SK-N-SH (cell line): ENCODE data around the gene ZNF141.

ENCODE experiments used
- CHD2 ChIP-seq: fragments of 150-350 bp; IDR thresholded peaks from 2 replicates; pipeline ENCODE4 v1.6.1; 2018; ENCODE audit warnings: low read length; ENCODE audit not compliant: partially characterized antibody
- EP300 ChIP-seq, 2 experiments: IDR thresholded peaks; 2 replicates each; pipeline versions ENCODE4 v1.4.0 to v1.6.1; 2012; ENCODE audit warnings: borderline replicate concordance in 1 of 2, low read depth in 1 of 2, low read length in 1 of 2
- FOSL2 ChIP-seq: IDR thresholded peaks from 2 replicates; pipeline ENCODE4 v1.4.0; 2012; ENCODE audit warnings: low read depth, mild to moderate bottlenecking, moderate library complexity, borderline replicate concordance
- FOXM1 ChIP-seq: IDR thresholded peaks from 2 replicates; pipeline ENCODE4 v1.4.0; 2012; ENCODE audit warnings: low read depth, mild to moderate bottlenecking
- MXI1 ChIP-seq: IDR thresholded peaks from 2 replicates; pipeline ENCODE4 v1.6.1; 2012; ENCODE audit warnings: mild to moderate bottlenecking, low read depth, low read length, improper control_type of control experiment
- NFIC ChIP-seq: IDR thresholded peaks from 2 replicates; pipeline ENCODE4 v1.4.0; 2012; ENCODE audit warnings: borderline replicate concordance
- POLR2AphosphoS5 ChIP-seq: IDR thresholded peaks from 2 replicates; pipeline ENCODE4 v1.6.1; 2012; ENCODE audit warnings: low read depth, low read length
- RCOR1 ChIP-seq: fragments of 150-350 bp; IDR thresholded peaks from 2 replicates; pipeline ENCODE4 v1.6.1; 2017; ENCODE audit warnings: antibody characterized with exemption, low read length
- SMC3 ChIP-seq: IDR thresholded peaks from 2 replicates; pipeline ENCODE4 v1.6.1; 2012; ENCODE audit warnings: low read depth, low read length, improper control_type of control experiment
- TEAD4 ChIP-seq: IDR thresholded peaks from 2 replicates; pipeline ENCODE4 v1.4.0; 2012; ENCODE audit warnings: mild to moderate bottlenecking, borderline replicate concordance; ENCODE audit not compliant: insufficient read depth
- TF ChIP-seq, protein P1 (sequence below): fragments of 200-600 bp; sonication (generic); IDR thresholded peaks from 2 replicates; pipeline ENCODE4 v1.6.1; 2017; ENCODE audit warnings: antibody characterized with exemption, mild to moderate bottlenecking, moderate library complexity
- TF ChIP-seq, protein P2 (sequence below): IDR thresholded peaks from 2 replicates; pipeline ENCODE4 v1.4.0; 2012; ENCODE audit warnings: low read depth
- TF ChIP-seq, protein P3 (sequence below): IDR thresholded peaks from 2 replicates; pipeline ENCODE4 v1.6.1; 2012; ENCODE audit warnings: mild to moderate bottlenecking, low read depth, low read length, moderate library complexity

GRCh38 chr4:304969-305680 lies 32.5 kb upstream of the ZNF141 start, which contains the start of gene ZNF732:
- TF ChIP-seq POLR2AphosphoS5 = no peak
- TF ChIP-seq, protein P1, sequence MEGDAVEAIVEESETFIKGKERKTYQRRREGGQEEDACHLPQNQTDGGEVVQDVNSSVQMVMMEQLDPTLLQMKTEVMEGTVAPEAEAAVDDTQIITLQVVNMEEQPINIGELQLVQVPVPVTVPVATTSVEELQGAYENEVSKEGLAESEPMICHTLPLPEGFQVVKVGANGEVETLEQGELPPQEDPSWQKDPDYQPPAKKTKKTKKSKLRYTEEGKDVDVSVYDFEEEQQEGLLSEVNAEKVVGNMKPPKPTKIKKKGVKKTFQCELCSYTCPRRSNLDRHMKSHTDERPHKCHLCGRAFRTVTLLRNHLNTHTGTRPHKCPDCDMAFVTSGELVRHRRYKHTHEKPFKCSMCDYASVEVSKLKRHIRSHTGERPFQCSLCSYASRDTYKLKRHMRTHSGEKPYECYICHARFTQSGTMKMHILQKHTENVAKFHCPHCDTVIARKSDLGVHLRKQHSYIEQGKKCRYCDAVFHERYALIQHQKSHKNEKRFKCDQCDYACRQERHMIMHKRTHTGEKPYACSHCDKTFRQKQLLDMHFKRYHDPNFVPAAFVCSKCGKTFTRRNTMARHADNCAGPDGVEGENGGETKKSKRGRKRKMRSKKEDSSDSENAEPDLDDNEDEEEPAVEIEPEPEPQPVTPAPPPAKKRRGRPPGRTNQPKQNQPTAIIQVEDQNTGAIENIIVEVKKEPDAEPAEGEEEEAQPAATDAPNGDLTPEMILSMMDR = no peak
- TF ChIP-seq EP300 (IDR thresholded peaks at IDR 0.05; ENCODE audit: borderline replicate concordance in 1 of 2, low read depth in 1 of 2, low read length in 1 of 2) = no peak
- no peak for TF ChIP-seq TEAD4
- TF ChIP-seq CHD2 = peak; percentile 36
- TF ChIP-seq, protein P2, sequence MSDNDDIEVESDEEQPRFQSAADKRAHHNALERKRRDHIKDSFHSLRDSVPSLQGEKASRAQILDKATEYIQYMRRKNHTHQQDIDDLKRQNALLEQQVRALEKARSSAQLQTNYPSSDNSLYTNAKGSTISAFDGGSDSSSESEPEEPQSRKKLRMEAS = peak; percentile 23; the same call in 1 of the 2 replicates
- TF ChIP-seq RCOR1 = no peak
- no peak for TF ChIP-seq FOXM1
- TF ChIP-seq, protein P3, sequence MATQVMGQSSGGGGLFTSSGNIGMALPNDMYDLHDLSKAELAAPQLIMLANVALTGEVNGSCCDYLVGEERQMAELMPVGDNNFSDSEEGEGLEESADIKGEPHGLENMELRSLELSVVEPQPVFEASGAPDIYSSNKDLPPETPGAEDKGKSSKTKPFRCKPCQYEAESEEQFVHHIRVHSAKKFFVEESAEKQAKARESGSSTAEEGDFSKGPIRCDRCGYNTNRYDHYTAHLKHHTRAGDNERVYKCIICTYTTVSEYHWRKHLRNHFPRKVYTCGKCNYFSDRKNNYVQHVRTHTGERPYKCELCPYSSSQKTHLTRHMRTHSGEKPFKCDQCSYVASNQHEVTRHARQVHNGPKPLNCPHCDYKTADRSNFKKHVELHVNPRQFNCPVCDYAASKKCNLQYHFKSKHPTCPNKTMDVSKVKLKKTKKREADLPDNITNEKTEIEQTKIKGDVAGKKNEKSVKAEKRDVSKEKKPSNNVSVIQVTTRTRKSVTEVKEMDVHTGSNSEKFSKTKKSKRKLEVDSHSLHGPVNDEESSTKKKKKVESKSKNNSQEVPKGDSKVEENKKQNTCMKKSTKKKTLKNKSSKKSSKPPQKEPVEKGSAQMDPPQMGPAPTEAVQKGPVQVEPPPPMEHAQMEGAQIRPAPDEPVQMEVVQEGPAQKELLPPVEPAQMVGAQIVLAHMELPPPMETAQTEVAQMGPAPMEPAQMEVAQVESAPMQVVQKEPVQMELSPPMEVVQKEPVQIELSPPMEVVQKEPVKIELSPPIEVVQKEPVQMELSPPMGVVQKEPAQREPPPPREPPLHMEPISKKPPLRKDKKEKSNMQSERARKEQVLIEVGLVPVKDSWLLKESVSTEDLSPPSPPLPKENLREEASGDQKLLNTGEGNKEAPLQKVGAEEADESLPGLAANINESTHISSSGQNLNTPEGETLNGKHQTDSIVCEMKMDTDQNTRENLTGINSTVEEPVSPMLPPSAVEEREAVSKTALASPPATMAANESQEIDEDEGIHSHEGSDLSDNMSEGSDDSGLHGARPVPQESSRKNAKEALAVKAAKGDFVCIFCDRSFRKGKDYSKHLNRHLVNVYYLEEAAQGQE = no peak
- no peak for TF ChIP-seq NFIC
- peak; percentile 91; the same call in 1 of the 2 replicates for TF ChIP-seq MXI1
- TF ChIP-seq FOSL2 = no peak
- TF ChIP-seq SMC3 = no peak
